DMS 273 treated with DMSO at 0.1 percent for 48 hours (cell line): ENCODE measurements around the gene RAB20.
"Not testable (repeated sequence)": the region's sequence is repeated elsewhere in the genome, so short reads cannot be mapped to it uniquely, and the experiment has no call there.

Experiments
- DNase-seq: peaks from one replicate; lab custom pipeline; 2025; lab: John Stamatoyannopoulos, UW

RAB20 gene

GRCh38 chr13:110554227-110554836, 7.2 kb downstream of the RAB20 start:
- no peak for DNase-seq

GRCh38 chr13:110553417-110553816, 8.1 kb downstream of the RAB20 start:
- DNase-seq = no peak

GRCh38 chr13:110552767-110553166, 8.8 kb downstream of the RAB20 start:
- no peak for DNase-seq

GRCh38 chr13:110551284-110551683, 10.2 kb downstream of the RAB20 start:
- no peak for DNase-seq

GRCh38 chr13:110549795-110550160, 11.7 kb downstream of the RAB20 start:
- no peak for DNase-seq

- no peak for DNase-seq
These were observed 12.4 kb downstream of the RAB20 start for GRCh38 chr13:110548891-110549794.

- no peak for DNase-seq
These were observed 14.6 kb downstream of the RAB20 start for GRCh38 chr13:110546926-110547325.

- no peak for DNase-seq
These were observed 15.1 kb downstream of the RAB20 start for GRCh38 chr13:110546378-110546777.

- DNase-seq = no peak
These were observed 19.2 kb downstream of the RAB20 start for GRCh38 chr13:110542169-110542796.

GRCh38 chr13:110541526-110541920, 20.0 kb downstream of the RAB20 start:
- no peak for DNase-seq

- no peak for DNase-seq
These were observed 20.5 kb downstream of the RAB20 start for GRCh38 chr13:110540871-110541525.

- no peak for DNase-seq
These were observed 21.6 kb downstream of the RAB20 start for GRCh38 chr13:110539894-110540293.

- no peak for DNase-seq
These were observed 22.9 kb downstream of the RAB20 start for GRCh38 chr13:110538632-110539031.

- no peak for DNase-seq
These were observed 25.4 kb downstream of the RAB20 start for GRCh38 chr13:110536006-110536693.

GRCh38 chr13:110535526-110535925, 26.0 kb downstream of the RAB20 start:
- DNase-seq = no peak

GRCh38 chr13:110533771-110534670, 27.5 kb downstream of the RAB20 start:
- DNase-seq = no peak

GRCh38 chr13:110532258-110532657, 29.3 kb downstream of the RAB20 start:
- not testable (repeated sequence) for DNase-seq

- DNase-seq = no peak
These were observed 29.8 kb downstream of the RAB20 start for GRCh38 chr13:110531671-110532083.

- DNase-seq = no peak
These were observed 30.4 kb downstream of the RAB20 start for GRCh38 chr13:110531100-110531499.

GRCh38 chr13:110529522-110530311, 31.8 kb downstream of the RAB20 start:
- DNase-seq = no peak
